ENCODE measurements around the gene CTDP1.

GRCh38 chr18:79713341-79713740, 33.7 kb downstream of the CTDP1 start:
- TF ChIP-seq CTCF (IDR thresholded peaks at IDR 0.05) (no peak), POLR2A (IDR thresholded peaks at IDR 0.05) (no peak)

All from tibial nerve (tissue), 3 donors.